ENCODE results near the gene TYRO3. TPM values are rescaled to one million over a fixed set of nuclear protein-coding genes. Genes with fewer than 3 reads are reported as not detected.
"Not testable (repeated sequence)": the region's sequence is repeated elsewhere in the genome, so short reads cannot be mapped to it uniquely, and the experiment has no call there.

TYRO3 gene
- total RNA-seq, 1 donor from 2014 or later: 9.1 TPM

- no peak for DNase-seq (ENCODE audit: low spot score)
Observed at GRCh38 chr15:41573396-41573795, 14.4 kb downstream of the TYRO3 start.

- DNase-seq (ENCODE audit: low spot score): no peak
Observed at GRCh38 chr15:41574158-41574557, 15.1 kb downstream of the TYRO3 start.

- no peak for DNase-seq (ENCODE audit: low spot score)
Observed at GRCh38 chr15:41575282-41575681, 16.3 kb downstream of the TYRO3 start.

GRCh38 chr15:41577863-41578735, 19.1 kb downstream of the TYRO3 start:
- DNase-seq (ENCODE audit: low spot score): no peak

GRCh38 chr15:41578736-41579383, 19.8 kb downstream of the TYRO3 start:
- DNase-seq (ENCODE audit: low spot score): no peak

- DNase-seq (ENCODE audit: low spot score): no peak
Observed at GRCh38 chr15:41581110-41581509, 22.1 kb downstream of the TYRO3 start.

- DNase-seq (ENCODE audit: low spot score): no peak
Observed at GRCh38 chr15:41583795-41584194, 24.8 kb downstream of the TYRO3 start.

- no peak for DNase-seq (ENCODE audit: low spot score)
Observed at GRCh38 chr15:41584636-41585126, 25.7 kb downstream of the TYRO3 start.

- peak; percentile 37 for DNase-seq (ENCODE audit: low spot score)
Observed at GRCh38 chr15:41585127-41586047, 26.4 kb downstream of the TYRO3 start.

- not testable (repeated sequence) for DNase-seq (ENCODE audit: low spot score)
Observed at GRCh38 chr15:41586531-41587282, 27.7 kb downstream of the TYRO3 start.

GRCh38 chr15:41589018-41589417, 30.0 kb downstream of the TYRO3 start:
- not testable (repeated sequence) for DNase-seq (ENCODE audit: low spot score)

GRCh38 chr15:41589571-41589970, 30.6 kb downstream of the TYRO3 start:
- DNase-seq (ENCODE audit: low spot score): not testable (repeated sequence)

GRCh38 chr15:41591217-41591616, 32.2 kb downstream of the TYRO3 start:
- DNase-seq (ENCODE audit: low spot score): not testable (repeated sequence)

GRCh38 chr15:41592718-41593117, 33.7 kb downstream of the TYRO3 start:
- DNase-seq (ENCODE audit: low spot score): not testable (repeated sequence)

GRCh38 chr15:41594801-41595746, 36.1 kb downstream of the TYRO3 start:
- DNase-seq (ENCODE audit: low spot score): no peak

GRCh38 chr15:41596972-41597371, 38.0 kb downstream of the TYRO3 start:
- no peak for DNase-seq (ENCODE audit: low spot score)

GRCh38 chr15:41597787-41598186, 38.8 kb downstream of the TYRO3 start:
- no peak for DNase-seq (ENCODE audit: low spot score)

GRCh38 chr15:41599061-41599460, 40.0 kb downstream of the TYRO3 start:
- no peak for DNase-seq (ENCODE audit: low spot score)

- no peak for DNase-seq (ENCODE audit: low spot score)
Observed at GRCh38 chr15:41603411-41603935, 44.5 kb downstream of the TYRO3 start.
